Natural killer cell (primary cell): ENCODE results near the gene KSR2. TPM values are rescaled to one million over a fixed set of nuclear protein-coding genes. Genes with fewer than 3 reads are reported as not detected.

Source experiments
- ATAC-seq, 3 donors: fragments of 150-1000 bp in 2 of 3; fragments of 200-7000 bp in 1 of 3; cut with Tn5 transposase; 1 replicate in 1 of 3; 2 replicates in 2 of 3; pipeline ENCODE4 v1.10.0; 2021; ENCODE audit warnings: mild to moderate bottlenecking in 2 of 3, moderate library complexity in 2 of 3
- DNase-seq, 2 donors: peaks; one replicate each; pipeline versions ENCODE4 v3.0.0 to v3.0.0-alpha.2; 2013 to 2021; ENCODE audit warnings: mixed read lengths in 1 of 2
- H3K27ac ChIP-seq: one replicate; pipeline ENCODE4 v1.5.1; 2013; ENCODE audit warnings: mild to moderate bottlenecking, low read length
- H3K27me3 ChIP-seq: one replicate; pipeline ENCODE4 v1.6.1; 2013; ENCODE audit warnings: low read length; ENCODE audit not compliant: control insufficient read depth, insufficient read depth
- H3K36me3 ChIP-seq: one replicate; pipeline ENCODE4 v1.6.1; 2013; ENCODE audit warnings: low read length; ENCODE audit not compliant: control insufficient read depth, insufficient read depth
- H3K4me1 ChIP-seq: one replicate; pipeline ENCODE4 v1.6.1; 2013; ENCODE audit warnings: low read length; ENCODE audit not compliant: control insufficient read depth, insufficient read depth
- H3K4me3 ChIP-seq: one replicate; pipeline ENCODE4 v1.5.1; 2013; ENCODE audit warnings: low read length
- H3K9me3 ChIP-seq: one replicate; pipeline ENCODE4 v1.6.1; 2013; ENCODE audit warnings: low read length; ENCODE audit not compliant: control insufficient read depth, insufficient read depth
- H3K27ac Mint-ChIP-seq, 2 donors: one replicate each; pipeline ENCODE4 v1.8.0; 2022; ENCODE audit warnings: mild to moderate bottlenecking in 2 of 2, mixed read lengths in 2 of 2, moderate library complexity in 1 of 2
- H3K27me3 Mint-ChIP-seq, 2 donors: one replicate each; pipeline ENCODE4 v1.8.0; 2022; ENCODE audit warnings: low read depth in 2 of 2, mixed read lengths in 2 of 2
- H3K36me3 Mint-ChIP-seq: one replicate; pipeline ENCODE4 v1.8.0; 2022; ENCODE audit warnings: mixed read lengths
- H3K4me1 Mint-ChIP-seq, 2 donors: one replicate each; pipeline ENCODE4 v1.8.0; 2022; ENCODE audit warnings: mixed read lengths in 2 of 2
- H3K4me3 Mint-ChIP-seq: one replicate; pipeline ENCODE4 v1.8.0; 2022; ENCODE audit warnings: mild to moderate bottlenecking, moderate library complexity, mixed read lengths
- H3K9me3 Mint-ChIP-seq, 2 donors: one replicate each; pipeline ENCODE4 v1.8.0; 2022; ENCODE audit warnings: mixed read lengths in 2 of 2
- WGBS: methylation state at CpG from one replicate; pipeline ENCODE4 v1.1.7; 2013; ENCODE audit warnings: missing lambda C conversion rate; ENCODE audit not compliant: insufficient coverage; 5-methylcytosine and 5-hydroxymethylcytosine counted together
- intact Hi-C: fragments of 100-400 bp; cut with micrococcal nuclease; formaldehyde crosslinking; loops from one replicate; pipeline ENCODE4 v1.14.2; 2022
- total RNA-seq, 4 donors: library from RNA; stranded (reverse); fragments of 120-200 nt in 1 of 4; gene quantifications; one replicate each; pipeline versions ENCODE4 v1.2.3 to v1.2.4, GENCODE V29; 2013 to 2022
- TF ChIP-seq, protein P1 (sequence below): fragments of 200-600 bp; IDR thresholded peaks from one replicate; pipeline ENCODE4 v1.8.0; 2022; ENCODE audit warnings: antibody characterized with exemption

The KSR2 gene
- total RNA-seq, 3 donors from 2014 or later (not counting 1 experiment from before 2014, with no cell fraction given), result not detected

DNA sequence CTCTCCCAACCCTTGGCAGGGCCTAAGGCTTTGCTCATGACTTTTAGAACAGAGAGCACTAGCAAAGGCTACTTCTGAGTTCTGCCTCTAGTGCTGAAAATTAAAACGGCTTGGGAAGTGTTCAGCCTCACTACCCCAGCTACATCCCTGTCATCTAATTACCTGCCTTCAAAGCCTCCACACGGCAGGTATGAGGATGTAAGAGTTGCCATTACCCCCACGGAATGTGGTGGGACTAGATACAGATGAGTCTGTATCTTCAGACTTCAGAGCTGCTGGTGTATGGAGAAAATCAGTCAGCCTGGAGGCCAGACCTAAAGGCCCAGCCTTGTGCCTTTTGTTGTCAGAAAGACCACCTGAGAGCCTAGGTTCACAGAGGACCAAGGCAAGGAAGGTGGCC lies 392.7 kb downstream of the KSR2 start:
- 83% methylated on average over 2 of the region's 3 CpGs for WGBS
- DNase-seq (no peak), ATAC-seq (no peak)
- TF ChIP-seq, protein P1, sequence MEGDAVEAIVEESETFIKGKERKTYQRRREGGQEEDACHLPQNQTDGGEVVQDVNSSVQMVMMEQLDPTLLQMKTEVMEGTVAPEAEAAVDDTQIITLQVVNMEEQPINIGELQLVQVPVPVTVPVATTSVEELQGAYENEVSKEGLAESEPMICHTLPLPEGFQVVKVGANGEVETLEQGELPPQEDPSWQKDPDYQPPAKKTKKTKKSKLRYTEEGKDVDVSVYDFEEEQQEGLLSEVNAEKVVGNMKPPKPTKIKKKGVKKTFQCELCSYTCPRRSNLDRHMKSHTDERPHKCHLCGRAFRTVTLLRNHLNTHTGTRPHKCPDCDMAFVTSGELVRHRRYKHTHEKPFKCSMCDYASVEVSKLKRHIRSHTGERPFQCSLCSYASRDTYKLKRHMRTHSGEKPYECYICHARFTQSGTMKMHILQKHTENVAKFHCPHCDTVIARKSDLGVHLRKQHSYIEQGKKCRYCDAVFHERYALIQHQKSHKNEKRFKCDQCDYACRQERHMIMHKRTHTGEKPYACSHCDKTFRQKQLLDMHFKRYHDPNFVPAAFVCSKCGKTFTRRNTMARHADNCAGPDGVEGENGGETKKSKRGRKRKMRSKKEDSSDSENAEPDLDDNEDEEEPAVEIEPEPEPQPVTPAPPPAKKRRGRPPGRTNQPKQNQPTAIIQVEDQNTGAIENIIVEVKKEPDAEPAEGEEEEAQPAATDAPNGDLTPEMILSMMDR, result no peak
- H3K36me3 ChIP-seq, result no peaks in the 10 kb centered on the region
- no peak overlapping the region for H3K4me3 ChIP-seq
- no peaks in the 10 kb centered on the region for H3K4me1 ChIP-seq
- intact Hi-C loops, result no loop called here
- no peaks in the 10 kb centered on the region for H3K9me3 ChIP-seq
- H3K4me1 Mint-ChIP-seq, result no peaks in the 10 kb centered on the region
- no peak overlapping the region for H3K4me3 Mint-ChIP-seq
- H3K27me3 ChIP-seq, result no peaks in the 10 kb centered on the region
- H3K27ac Mint-ChIP-seq, result no peak overlapping the region
- peaks cover 0 to 2% of the 10 kb centered on the region in 2 donors for H3K27me3 Mint-ChIP-seq
- no peaks in the 10 kb centered on the region for H3K9me3 Mint-ChIP-seq
- no peak overlapping the region for H3K27ac ChIP-seq
- no peaks in the 10 kb centered on the region for H3K36me3 Mint-ChIP-seq

DNA sequence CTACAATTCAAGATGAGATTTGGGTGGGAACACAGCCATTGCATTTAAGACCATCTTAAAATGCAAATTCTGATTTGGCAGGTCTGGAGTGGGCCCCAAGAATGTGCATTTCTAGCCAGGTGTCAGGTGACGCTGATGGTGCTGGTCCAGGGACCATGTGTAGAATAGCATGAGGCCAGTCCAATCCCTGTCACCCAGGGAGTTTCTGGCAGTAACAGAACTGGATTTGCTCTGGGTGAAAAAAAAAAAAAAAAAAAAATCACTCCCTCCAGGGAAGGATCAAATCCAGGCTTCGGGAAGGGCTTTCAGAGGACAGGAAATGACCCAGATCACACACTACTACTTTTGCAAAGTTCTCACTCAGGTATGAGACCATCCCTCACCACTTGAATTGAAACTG lies 394.1 kb downstream of the KSR2 start:
- H3K4me3 Mint-ChIP-seq, result no peak overlapping the region
- no peak for DNase-seq
- no peak overlapping the region for H3K4me3 ChIP-seq
- H3K27ac Mint-ChIP-seq, result no peak overlapping the region
- TF ChIP-seq, protein P1, result no peak
- H3K36me3 Mint-ChIP-seq, result no peaks in the 10 kb centered on the region
- intact Hi-C loops, result no loop called here
- 67% methylated on average over 2 of the region's 2 CpGs for WGBS
- H3K9me3 ChIP-seq, result no peaks in the 10 kb centered on the region
- H3K27me3 Mint-ChIP-seq, result no peaks in the 10 kb centered on the region
- H3K36me3 ChIP-seq, result no peaks in the 10 kb centered on the region
- H3K27ac ChIP-seq, result no peak overlapping the region
- H3K27me3 ChIP-seq, result no peaks in the 10 kb centered on the region
- H3K4me1 ChIP-seq, result no peaks in the 10 kb centered on the region
- ATAC-seq, result no peak
- no peaks in the 10 kb centered on the region for H3K4me1 Mint-ChIP-seq
- no peaks in the 10 kb centered on the region for H3K9me3 Mint-ChIP-seq

DNA sequence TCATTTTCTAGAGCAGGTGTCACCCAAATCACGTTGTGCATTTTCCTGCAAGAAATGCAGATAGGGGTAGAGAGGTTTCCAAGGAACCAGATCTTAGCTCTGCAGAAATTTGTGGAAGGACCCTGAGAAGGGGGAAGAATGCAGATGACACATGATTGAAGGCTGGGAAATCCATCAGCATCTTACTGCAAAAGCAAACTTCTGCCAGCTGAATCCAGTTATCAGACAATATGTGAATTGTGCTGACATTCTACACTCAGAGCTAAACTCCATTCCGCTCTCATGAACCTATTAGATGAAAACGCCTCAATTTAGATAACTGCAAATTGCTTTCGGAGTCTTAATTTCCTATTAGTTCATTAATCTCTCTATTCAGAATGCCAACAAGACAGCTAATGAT lies 396.0 kb downstream of the KSR2 start:
- Histone ChIP-seq H3K27ac (no peak overlapping the region), H3K4me3 (no peak overlapping the region), H3K4me1 (no peaks in the 10 kb centered on the region), H3K36me3 (no peaks in the 10 kb centered on the region), H3K9me3 (no peaks in the 10 kb centered on the region), H3K27me3 (no peaks in the 10 kb centered on the region)
- H3K4me1 Mint-ChIP-seq, result no peaks in the 10 kb centered on the region
- H3K27ac Mint-ChIP-seq, result no peak overlapping the region
- ATAC-seq, result no peak
- H3K36me3 Mint-ChIP-seq, result no peaks in the 10 kb centered on the region
- no peaks in the 10 kb centered on the region for H3K27me3 Mint-ChIP-seq
- no peaks in the 10 kb centered on the region for H3K9me3 Mint-ChIP-seq
- intact Hi-C loops, result no loop called here
- WGBS, result 91% methylated on average over 4 of the region's 4 CpGs
- TF ChIP-seq, protein P1, result no peak
- no peak for DNase-seq
- H3K4me3 Mint-ChIP-seq, result no peak overlapping the region

DNA sequence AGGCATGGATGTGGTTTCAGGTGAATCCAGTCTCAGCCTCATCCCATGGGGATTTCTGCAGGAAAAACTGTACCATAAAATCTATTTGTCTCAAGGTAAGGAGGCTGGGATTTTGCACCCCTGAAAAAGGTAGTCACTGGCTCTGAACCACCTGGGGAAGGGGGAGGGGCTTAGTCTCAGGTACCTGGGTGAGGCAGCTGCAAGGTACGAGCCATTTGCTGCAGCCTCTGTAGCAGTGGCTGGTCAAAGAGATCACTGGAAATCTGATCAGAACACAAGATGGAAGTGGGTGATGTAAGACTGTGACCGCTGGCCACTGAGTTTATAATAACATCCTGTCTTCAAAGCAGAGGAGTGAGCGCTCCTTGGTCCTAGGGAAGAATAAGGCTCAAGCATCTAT lies 397.5 kb downstream of the KSR2 start:
- Histone ChIP-seq H3K4me3 (no peak overlapping the region), H3K9me3 (no peaks in the 10 kb centered on the region), H3K36me3 (no peaks in the 10 kb centered on the region), H3K4me1 (no peaks in the 10 kb centered on the region), H3K27ac (no peak overlapping the region), H3K27me3 (no peaks in the 10 kb centered on the region)
- no peaks in the 10 kb centered on the region for H3K36me3 Mint-ChIP-seq
- no peaks in the 10 kb centered on the region for H3K4me1 Mint-ChIP-seq
- no peak for DNase-seq
- no peak overlapping the region for H3K4me3 Mint-ChIP-seq
- ATAC-seq, result no peak
- H3K9me3 Mint-ChIP-seq, result no peaks in the 10 kb centered on the region
- peaks cover 0 to 4% of the 10 kb centered on the region in 2 donors for H3K27me3 Mint-ChIP-seq
- 54% methylated on average over 3 of the region's 3 CpGs for WGBS
- intact Hi-C loops, result no loop called here
- no peak overlapping the region for H3K27ac Mint-ChIP-seq
- TF ChIP-seq, protein P1, result no peak
